ENCODE results near the gene TJAP1.
"Not testable (repeated sequence)": the region's sequence is repeated elsewhere in the genome, so short reads cannot be mapped to it uniquely, and the experiment has no call there.

The TJAP1 gene

DNA sequence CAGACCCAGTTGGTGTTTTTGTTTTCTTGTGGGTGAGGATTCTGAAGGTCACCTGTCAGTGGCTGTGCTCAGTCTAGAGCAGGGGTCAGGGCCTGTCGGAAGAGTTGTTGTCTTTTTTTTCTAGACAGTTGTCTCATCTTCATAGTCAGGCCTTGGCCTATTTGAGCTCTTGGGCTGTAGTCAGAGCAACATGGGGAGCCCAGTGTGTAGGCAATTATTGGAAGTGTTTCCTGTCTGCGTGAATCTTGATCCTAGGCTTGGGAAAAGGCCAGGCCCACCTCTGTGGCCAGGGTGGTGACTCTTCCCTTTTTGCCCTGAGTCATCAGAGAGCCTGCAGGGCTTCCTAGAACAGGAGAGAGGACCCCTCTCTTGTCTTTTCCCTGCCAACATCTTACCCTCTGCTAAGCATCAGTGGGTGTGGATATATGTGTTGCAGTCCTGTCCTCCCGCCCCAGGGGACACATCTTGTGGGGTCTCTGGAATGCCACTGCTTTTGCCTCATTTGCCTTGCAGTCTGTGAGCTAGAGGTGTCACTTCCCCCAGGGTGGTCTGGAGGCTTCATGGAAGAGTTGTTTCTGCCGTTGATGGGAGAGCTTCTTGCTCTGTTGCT lies 11.4 kb downstream of the TJAP1 start:
- DNase-seq = no peak

DNA sequence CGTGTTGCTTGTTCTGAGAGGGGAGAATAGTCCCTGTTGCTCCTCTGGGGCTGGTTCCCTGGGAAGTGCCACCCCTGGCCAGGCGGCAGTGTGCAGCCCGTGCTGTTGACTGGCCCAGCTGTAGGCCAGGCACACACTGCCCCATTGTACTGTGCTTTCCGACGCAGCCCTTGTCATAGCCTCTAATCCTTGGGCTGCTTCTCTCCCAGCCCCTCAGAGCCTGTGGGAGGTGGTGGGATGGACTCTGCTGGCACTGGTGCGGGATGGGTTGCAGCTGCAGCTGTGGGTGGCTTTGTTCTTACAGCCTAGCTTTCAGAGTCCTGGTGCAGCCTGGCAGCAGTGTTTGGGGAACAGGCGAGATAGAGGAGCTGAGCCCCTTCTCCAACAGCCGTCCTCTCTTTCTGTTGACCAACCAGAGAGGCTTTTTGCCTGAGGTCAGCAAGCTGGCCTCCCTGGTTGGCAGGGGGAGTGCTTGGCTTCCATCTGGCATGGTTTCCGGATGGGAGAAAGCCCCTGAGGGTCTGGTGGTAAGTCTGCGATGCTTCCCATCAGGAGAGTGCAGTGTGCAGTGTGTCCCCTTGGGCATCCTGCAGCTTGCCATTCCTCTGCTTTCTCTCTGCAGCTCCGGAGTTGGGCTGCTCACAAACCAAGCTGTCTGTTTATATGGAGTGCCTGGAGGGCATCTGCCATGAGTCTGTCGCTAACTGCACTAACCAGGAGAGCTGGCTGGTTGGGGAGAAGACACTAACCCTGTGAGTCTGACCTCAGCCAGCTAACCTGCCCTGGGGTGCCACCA lies 12.1 kb downstream of the TJAP1 start:
- no peak for DNase-seq

- DNase-seq = no peak
Observed at GRCh38 chr6:43490523-43490939, 13.2 kb downstream of the TJAP1 start.

- DNase-seq = no peak
Observed at GRCh38 chr6:43491750-43492661, 14.6 kb downstream of the TJAP1 start.

DNA sequence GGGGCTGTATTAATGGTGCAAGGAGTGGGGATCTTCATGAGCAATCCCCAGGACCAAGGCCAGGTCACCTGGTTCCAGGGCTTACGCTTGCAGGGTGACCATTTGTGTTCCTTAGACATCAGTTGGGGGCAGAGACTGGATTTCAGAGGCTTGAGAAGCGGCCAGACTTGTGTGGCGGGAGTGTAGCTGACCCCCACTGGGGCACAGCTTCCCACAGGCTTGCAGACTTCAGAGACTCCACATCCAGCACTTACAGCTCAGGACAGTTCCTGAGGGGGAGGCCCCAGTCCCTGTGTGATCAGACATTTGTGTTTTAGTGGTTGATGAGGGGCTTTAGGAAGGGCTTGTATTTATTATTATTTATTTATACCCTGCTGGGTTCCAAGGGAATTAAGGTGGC lies 15.3 kb downstream of the TJAP1 start:
- no peak for DNase-seq

DNA sequence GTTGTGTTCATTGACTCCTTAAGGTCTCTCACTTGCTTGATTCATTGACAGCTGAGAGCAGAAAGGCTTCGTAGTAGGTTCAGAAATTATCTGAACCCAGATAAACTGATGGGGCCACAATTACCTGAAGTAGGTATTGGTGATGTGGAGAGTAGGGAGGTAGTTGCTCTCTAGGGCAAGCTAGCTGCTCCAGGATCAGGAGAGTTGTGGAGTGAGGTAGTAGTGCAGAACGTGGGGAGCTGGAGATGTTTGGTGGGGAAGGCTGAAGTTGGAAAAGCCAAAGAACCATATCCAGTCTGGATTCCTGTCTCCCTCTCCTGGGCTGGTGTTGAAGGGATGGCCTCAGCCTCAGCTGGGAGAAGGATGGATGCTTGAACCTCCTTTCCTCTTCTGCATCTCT lies 15.9 kb downstream of the TJAP1 start:
- DNase-seq = no peak

DNA sequence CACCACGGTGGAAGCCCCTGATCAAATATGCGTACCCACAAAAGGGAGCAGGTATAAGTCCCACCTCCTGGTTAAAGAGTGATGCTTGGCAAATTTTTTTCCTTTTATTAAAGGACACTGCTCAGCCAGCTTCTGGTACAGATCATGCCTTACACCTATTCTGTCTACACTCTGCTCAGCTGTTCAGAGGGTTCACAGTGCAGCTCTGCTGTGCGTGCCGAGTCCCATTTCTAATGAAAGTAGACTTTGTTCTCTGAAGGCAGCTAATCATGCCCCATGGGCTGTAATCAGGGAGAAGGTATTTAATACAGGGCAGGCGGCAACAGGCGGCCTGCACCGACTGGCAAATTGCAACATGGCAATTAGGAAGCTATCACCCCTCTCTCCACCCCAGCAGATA lies 16.5 kb downstream of the TJAP1 start:
- DNase-seq = no peak

GRCh38 chr6:43494321-43494720 lies 17.0 kb downstream of the TJAP1 start:
- no peak for DNase-seq

DNA sequence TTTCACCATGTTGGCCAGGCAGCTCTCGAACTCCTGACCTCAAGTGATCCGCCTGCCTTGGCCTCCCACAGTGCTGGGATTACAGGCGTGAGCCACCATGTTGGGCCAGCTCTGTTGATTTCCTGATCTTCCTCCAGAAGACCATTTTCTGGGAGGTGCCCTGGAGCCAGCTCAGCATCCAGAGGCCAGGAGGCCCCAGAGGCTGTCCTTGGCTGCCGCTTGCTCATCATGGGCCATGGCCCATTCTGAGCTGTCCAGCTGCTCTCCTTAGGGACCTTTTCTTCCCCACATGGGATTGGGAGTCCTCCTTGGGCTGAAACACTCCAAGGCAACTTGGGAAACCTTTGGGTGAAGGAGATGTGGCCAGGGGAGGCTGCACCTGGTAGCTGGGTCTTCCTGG lies 17.4 kb downstream of the TJAP1 start:
- DNase-seq = no peak

- DNase-seq = peak; percentile 49
Observed at GRCh38 chr6:43495409-43495941, 18.1 kb downstream of the TJAP1 start.

DNA sequence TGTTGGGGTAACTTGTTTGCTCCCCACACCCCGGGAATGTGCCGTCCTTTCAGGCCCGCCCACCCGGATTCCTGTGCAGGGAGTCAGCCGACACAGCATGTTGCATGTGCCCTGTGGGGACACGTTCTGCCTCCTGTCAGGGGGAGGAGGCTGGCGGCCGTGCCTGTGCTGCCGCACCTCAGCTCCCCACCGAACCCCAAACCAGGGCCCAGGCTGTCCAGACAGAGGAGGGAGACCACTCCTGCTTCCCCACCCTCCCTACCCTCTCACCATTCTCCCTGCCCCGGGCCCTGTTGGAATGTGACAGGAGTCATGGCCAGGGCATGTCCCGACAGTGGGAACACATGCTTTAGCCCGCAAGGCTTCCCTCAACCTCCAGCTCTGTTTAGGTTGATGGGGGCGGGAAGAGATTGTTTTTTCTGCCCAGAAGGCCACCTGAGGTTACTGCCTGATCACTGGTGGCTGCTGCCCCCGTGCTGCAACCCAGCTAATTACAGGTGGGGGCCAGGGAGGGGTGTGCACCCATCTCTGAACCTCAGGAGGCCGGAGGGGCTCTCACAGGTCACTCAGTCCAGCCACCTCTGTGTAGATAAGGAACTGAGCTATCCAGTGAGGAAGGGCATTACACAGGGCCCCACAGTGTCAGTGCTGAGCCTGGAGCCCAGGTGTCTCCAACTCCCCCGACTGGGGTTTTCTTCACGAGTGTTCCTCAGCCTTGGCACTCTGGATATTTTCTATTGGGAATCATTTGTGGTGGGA lies 19.2 kb downstream of the TJAP1 start:
- DNase-seq = peak; percentile 25

- DNase-seq = no peak
Observed at GRCh38 chr6:43497129-43497396, 19.7 kb downstream of the TJAP1 start.

DNA sequence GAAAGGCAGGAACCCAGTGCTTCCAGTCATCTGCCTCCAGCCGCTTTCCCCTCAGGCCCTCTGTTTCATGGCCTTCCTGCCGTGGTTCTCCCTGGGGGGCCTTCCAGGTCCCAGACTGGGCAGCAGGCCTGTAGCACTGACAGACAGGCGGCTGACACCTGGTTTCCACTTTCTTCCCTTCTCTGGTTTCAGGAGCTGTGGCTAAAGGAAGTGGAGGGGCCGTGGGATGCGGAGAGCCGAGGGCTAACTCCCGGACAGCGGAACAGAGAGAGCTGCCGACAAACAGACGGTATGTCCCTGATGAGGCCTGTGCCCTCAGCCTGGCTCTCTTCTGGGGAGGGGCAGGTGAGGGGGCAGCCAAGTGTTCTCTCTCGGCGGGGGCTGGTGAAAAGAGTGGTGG lies 20.3 kb downstream of the TJAP1 start:
- DNase-seq = no peak

- not testable (repeated sequence) for DNase-seq
Observed at GRCh38 chr6:43498291-43498690, 20.9 kb downstream of the TJAP1 start.

DNA sequence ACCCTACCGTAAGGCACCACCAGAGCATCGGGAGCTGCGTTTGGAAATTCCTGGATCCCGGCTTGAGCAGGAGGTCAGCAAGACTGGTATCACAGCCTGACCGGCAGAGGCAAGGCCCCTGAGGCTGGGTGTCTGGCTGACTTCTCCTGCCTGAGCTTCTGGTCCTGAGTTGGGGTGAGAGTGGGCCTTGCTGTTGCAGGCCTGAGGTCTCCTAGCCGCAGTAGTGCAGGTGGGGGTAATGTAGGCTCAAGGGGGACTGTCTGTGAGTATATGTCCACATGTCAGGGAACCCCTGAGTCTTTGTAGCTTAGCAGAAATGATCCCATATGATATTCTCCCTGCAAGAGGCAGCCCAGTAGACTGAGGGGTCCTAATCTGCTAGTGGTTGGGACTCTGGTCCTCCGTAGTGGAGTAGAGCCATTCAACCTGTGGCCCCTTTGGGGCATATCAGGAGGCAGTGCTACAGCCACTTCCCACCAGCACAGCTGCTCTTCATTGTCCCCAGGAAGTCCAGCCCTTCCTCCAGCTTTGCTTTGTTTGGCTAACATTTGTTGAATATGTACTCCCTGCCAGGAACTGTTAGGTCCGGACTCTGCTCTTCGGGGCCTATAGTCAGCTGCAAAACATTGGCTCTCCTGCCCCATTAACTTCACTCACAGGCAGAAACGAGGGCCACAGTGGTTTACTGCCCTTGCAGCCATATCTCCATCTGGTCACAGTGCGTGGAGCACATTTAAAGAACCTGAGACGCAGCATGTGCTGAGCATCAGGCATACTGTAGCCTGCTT lies 21.9 kb downstream of the TJAP1 start:
- no peak for DNase-seq

GRCh38 chr6:43500921-43501320 lies 23.6 kb downstream of the TJAP1 start:
- DNase-seq = no peak

DNA sequence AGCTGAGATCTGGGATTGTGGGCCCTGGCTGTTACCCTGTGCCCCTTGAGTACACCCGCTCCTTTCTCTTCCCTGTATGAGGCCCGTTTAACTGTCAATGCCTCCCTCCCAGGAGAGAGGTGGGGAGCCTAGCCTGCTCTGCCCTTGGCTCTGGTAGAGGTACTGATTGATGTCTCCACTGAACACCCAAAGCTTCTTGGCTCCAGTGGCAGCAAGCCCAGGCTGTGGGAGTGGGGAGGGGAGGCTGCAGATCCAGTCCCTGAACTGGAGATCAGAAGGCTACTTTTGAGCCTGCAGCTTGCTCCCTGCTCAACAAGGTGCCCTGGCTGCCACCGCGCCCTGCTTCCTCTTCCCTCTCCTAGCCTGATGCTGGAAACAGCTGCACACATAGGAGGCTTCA lies 25.3 kb downstream of the TJAP1 start:
- DNase-seq = no peak

DNA sequence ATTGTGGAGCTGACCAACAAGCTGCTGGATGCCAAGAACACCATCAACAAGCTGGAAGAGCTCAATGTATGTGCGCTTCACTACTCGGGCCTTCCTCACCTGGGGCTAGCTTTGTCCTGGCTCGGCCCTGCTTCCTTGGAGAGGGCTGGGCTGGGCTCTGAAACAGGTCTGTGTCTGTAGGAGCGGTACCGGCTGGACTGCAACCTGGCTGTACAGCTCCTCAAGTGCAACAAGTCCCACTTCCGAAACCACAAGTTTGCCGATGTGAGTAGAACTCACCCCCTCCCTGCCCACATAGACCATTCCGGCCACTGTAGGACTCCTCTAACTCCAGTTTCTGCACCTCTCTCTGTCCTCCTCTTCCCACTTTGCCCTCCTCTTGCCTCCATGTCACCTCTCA lies 26.1 kb downstream of the TJAP1 start:
- no peak for DNase-seq

- DNase-seq = no peak
Observed at GRCh38 chr6:43504756-43505593, 27.6 kb downstream of the TJAP1 start.

DNA sequence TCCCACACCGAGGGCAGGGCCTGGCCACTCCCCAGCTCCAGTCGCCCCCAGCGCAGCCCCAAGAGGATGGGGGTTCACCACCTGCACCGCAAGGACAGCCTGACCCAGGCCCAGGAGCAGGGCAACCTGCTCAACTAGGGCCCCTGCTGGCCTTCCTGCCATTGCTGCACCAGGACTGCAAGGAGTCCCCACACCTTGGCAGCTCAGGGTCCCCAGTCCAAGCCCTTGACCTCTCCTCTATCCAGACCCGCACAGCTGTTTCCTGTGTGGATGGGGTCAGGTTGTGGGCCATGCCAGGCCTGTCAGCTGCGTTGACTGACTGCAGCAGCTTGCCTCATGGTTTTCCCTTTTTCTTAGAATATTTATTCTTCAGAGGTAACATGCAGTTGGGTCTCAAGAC lies 28.3 kb downstream of the TJAP1 start:
- DNase-seq = no peak

DNA sequence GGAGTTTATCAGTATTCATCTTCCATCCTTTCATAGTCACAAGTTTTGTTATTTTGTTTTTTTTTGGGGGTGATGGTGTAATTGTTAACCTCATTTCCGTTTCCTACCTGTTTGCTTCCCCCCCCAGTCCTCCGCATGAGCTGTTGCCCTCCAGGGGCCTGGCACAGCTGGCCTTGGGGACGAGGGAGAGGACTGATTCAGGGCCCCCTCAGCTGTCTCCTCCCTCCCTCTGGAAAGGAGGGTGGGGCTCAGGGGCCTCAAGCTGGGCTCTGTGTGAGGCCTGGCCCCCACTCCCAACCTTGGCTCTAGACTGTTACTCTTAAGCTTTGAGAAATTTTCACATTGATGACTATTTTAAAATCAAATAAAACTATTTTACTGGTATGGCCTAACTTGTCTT lies 28.8 kb downstream of the TJAP1 start:
- DNase-seq = no peak

Data from CD4-positive, alpha-beta T cell treated with Interleukin-6 for 4 hours (primary cell).